Mucosa of descending colon (tissue), 3 donors: ENCODE results near the gene IFT88. TPM values are rescaled to one million over a fixed set of nuclear protein-coding genes. Genes with fewer than 3 reads are reported as not detected.

Experiments used
- ATAC-seq: fragments of 200-7000 bp; cut with Tn5 transposase; one replicate; pipeline ENCODE4 v1.9.1; 2020; ENCODE audit warnings: mild to moderate bottlenecking, moderate library complexity
- DNase-seq, 3 donors: peaks; one replicate each; pipeline ENCODE4 v3.0.0-alpha.2; 2020
- H3K36me3 ChIP-seq: fragments of 200-600 bp; one replicate; pipeline ENCODE4 v1.8.0; 2021; ENCODE audit warnings: low read depth, mild to moderate bottlenecking
- H3K4me1 ChIP-seq: fragments of 200-600 bp; one replicate; pipeline ENCODE4 v1.8.0; 2021; ENCODE audit warnings: low read depth, mild to moderate bottlenecking
- H3K4me3 ChIP-seq: fragments of 200-600 bp; one replicate; pipeline ENCODE4 v1.8.0; 2021; ENCODE audit warnings: mild to moderate bottlenecking
- H3K9me3 ChIP-seq: fragments of 200-600 bp; one replicate; pipeline ENCODE4 v1.8.0; 2021; ENCODE audit warnings: mild to moderate bottlenecking
- CTCF ChIP-seq: fragments of 200-600 bp; IDR thresholded peaks from one replicate; pipeline ENCODE4 v1.8.0; 2022; ENCODE audit warnings: antibody characterized with exemption, mild to moderate bottlenecking
- intact Hi-C, 2 donors: fragments of 100-400 bp; cut with DNase I in 1 of 2; cut with micrococcal nuclease in 1 of 2; formaldehyde crosslinking; loops; one replicate each; pipeline versions ENCODE4 v1.11.0 to v1.11.1; 2022; cut with DNase I, micrococcal nuclease
- total RNA-seq, 3 donors: library from RNA; stranded (reverse); fragmentation: NEBNext Ultra II Directional in 2 of 3; extraction: Animal tissue kit (Norgen Biotek cat#: 25700) in 2 of 3; gene quantifications; one replicate each; pipeline versions ENCODE4 v1.2.1 to v1.2.4, GENCODE V29; 2021 to 2023
- donor health status: DM: no; HTN: no; CAD: no; lungs with moderate emphysema.
- donor health status: DM: no; HTN: no; CAD: no.
- donor health status: DM: no; HTN: yes; CAD: no.

The IFT88 gene
- total RNA-seq, 3 donors from 2014 or later: 17.2 to 23.4 (median 19.7) TPM

GRCh38 chr13:20709369-20709768 lies 142.4 kb downstream of the IFT88 start:
- Histone ChIP-seq H3K4me1 (no peaks in the 10 kb centered on the region), H3K9me3 (no peaks in the 10 kb centered on the region), H3K36me3 (no peaks in the 10 kb centered on the region), H3K4me3 (no peak overlapping the region)
- ATAC-seq: no peak
- no peak for TF ChIP-seq CTCF
- intact Hi-C loops: no loop called here
- no peak for DNase-seq

DNA sequence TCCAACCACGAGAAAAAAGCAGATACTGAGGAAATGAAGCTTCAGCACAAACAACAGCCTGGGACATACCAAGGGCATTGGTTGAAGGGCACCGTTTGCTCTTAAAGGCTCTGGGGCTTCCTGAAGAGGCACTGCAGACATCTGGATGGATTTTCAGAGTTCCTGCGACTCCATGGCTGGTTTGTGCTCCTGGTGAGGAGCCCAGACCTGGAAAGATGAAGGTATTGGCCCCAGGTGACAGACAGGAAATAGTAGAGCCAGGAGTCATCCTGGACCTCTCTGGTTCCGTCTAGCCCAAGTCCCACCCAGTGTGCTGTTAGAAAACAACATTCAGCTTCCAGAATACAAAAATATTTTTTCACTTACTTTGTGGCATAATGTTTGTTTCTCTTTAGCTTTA lies 142.8 kb downstream of the IFT88 start:
- no peaks in the 10 kb centered on the region for H3K9me3 ChIP-seq
- ATAC-seq: no peak
- TF ChIP-seq CTCF: no peak
- DNase-seq: no peak
- H3K36me3 ChIP-seq: no peaks in the 10 kb centered on the region
- no peak overlapping the region for H3K4me3 ChIP-seq
- intact Hi-C loops: loop anchor here (5.0 to 10.0 kb wide), 2 partner anchors 118 to 215 kb away; no protein-coding TSS in a partner anchor
- H3K4me1 ChIP-seq: no peaks in the 10 kb centered on the region

DNA sequence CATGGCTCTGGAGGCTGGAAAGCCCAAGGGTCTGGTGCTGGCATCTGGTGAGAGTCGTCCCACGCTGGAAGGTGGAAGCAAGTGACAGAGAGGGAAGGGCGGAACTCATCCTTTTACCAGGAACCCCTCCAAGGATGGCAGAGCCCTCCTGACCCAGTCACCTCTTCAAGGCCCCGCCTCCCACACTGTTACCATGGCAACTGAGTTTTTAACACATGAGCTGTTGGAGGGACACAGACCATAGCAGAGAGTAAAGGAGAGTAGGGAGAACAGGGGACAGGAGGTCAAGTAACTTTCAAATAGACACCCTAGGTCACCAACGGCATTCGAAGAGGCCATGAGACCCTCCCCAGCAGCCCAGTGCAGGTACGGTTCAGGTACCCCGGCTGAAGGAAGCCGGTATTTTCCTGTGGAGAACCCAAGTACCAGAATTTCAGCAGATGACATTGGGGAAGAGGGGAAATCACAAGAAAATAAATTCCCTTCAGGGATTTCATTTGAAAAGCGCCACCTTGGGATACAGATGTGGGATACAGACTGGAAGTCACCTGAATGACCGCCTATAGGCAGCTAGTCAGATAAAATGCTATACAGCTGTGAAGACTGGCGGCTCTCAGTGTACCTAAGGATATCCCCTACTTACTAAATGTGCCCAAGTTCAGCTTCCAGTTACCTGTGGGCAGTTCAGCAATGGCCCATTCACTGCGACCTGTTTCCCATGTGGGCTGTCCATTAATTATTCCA lies 144.5 kb downstream of the IFT88 start:
- ATAC-seq (peak; percentile 42), DNase-seq (no peak)
- Histone ChIP-seq H3K4me3 (no peak overlapping the region), H3K4me1 (no peaks in the 10 kb centered on the region), H3K9me3 (no peaks in the 10 kb centered on the region), H3K36me3 (no peaks in the 10 kb centered on the region)
- no peak for TF ChIP-seq CTCF
- intact Hi-C loops: loop anchor here (5.0 to 10.0 kb wide), 2 partner anchors 116 to 213 kb away; no protein-coding TSS in a partner anchor

- intact Hi-C loops: loop anchor here (5.0 to 10.0 kb wide), 2 partner anchors 114 to 212 kb away; no protein-coding TSS in a partner anchor
- Histone ChIP-seq H3K36me3 (no peaks in the 10 kb centered on the region), H3K4me3 (no peak overlapping the region), H3K4me1 (no peaks in the 10 kb centered on the region), H3K9me3 (no peaks in the 10 kb centered on the region)
- ATAC-seq (no peak), DNase-seq (no peak)
- TF ChIP-seq CTCF: no peak
These were observed 146.0 kb downstream of the IFT88 start for GRCh38 chr13:20713014-20713376.

DNA sequence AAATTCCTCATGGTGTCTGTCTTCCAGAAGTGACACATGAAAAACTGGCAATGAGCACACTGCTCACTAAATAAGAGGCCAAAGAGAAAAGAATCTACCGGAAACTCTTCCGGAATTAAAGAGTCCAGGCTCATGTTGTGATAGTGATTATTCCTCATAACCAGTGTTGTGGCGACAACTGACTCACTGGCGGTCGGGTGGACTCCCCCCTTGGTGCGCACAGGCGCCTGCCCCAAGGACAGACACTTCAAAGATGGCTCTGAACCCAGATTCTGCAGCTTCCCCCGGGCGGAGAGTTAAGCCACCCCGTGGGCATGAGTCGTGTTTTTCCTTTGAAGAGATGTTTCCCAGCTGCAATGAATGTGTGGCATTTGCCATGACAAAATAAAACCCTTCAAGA lies 146.8 kb downstream of the IFT88 start:
- Histone ChIP-seq H3K9me3 (no peaks in the 10 kb centered on the region), H3K4me3 (no peak overlapping the region), H3K36me3 (no peaks in the 10 kb centered on the region), H3K4me1 (no peaks in the 10 kb centered on the region)
- no peak for TF ChIP-seq CTCF
- ATAC-seq (peak; percentile 6), DNase-seq (no peak)
- intact Hi-C loops: loop anchor here (5.0 to 10.0 kb wide), 2 partner anchors 114 to 211 kb away; no protein-coding TSS in a partner anchor
